ENCODE data around the gene BGLAP. TPM values are rescaled to one million over a fixed set of nuclear protein-coding genes. Genes with fewer than 3 reads are reported as not detected.
A peak's percentile ranks its signal among the peaks of the same experiment; 100 is the strongest.

BGLAP gene
- total and polyA plus RNA-seq, 2 of the 13 experiments (the other 11 are each of a cell fraction or from before 2014, with no cell fraction given): 0.62 to 1.6 TPM

DNA sequence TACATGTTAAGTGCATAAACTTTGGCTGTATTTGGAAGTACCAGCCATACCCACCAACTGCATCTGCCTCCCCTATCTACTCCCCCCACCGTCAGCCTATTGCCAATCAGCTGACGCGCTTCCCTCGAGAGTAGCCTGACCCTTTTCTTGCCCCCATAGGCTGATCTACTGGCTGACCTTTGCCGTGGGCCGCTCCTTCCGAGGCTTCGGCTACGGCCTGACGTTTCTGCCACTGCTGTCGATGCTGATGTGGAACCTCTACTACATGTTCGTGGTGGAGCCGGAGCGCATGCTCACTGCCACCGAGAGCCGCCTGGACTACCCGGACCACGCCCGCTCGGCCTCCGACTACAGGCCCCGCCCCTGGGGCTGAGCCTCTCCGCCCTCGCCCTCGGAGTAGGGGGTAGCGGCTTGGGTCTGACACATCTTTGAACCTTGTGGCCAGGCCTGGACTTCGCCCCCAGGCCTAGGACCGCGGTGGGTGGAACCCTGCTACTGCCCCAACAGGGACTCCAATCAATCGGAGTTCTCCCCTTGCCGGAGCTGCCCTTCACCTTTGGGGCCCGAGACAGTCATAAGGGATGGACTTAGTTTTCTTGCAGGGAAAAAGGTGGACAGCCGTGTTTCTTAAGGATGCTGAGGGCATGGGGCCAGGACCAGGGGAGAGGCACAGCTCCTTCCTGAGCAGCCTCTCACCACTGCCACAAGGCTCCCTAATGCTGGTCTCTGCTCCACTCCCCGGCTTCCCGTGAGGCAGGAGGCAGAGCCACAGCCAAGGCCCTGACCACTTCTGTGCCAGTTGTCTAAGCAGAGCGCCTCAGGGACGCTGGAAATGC lies 49.5 kb downstream of the BGLAP start:
- Histone ChIP-seq H3K4me2 (ENCODE audit: low read depth, low read length) (peak overlapping the region; percentile 81), H3K9me3 (ENCODE audit: low read length) (no peaks in the 10 kb centered on the region), H3K4me3 (replicated peaks in 1 of 3; ENCODE audit: insufficient read depth in 1 of 3, low read depth in 2 of 3, low read length in 3 of 3) (peak overlapping the region; percentile 66 to 80 (median 73)), H3K36me3 (replicated peaks in 1 of 2; ENCODE audit: control insufficient read depth in 1 of 2, insufficient read depth in 2 of 2, low read length in 2 of 2) (peaks cover 0 to 6% of the 10 kb centered on the region in 2 experiments; a peak in 2 of 5 replicates), H3K27ac (ENCODE audit: extremely low read length, insufficient read depth, low read length) (peak overlapping the region; percentile 94), H3K27me3 (ENCODE audit: control insufficient read depth in 1 of 2, insufficient read depth in 2 of 2, low read length in 2 of 2) (no peaks in the 10 kb centered on the region), H3K9ac (ENCODE audit: insufficient read depth, low read depth, low read length) (peak overlapping the region; percentile 81), H2AFZ (ENCODE audit: low read length) (no peak overlapping the region), H4K20me1 (ENCODE audit: insufficient read depth, low read length) (no peaks in the 10 kb centered on the region), H3K79me2 (ENCODE audit: insufficient read depth, low read length) (peaks cover 8% of the 10 kb centered on the region), H3K4me1 (ENCODE audit: insufficient read depth, low read length) (peaks cover 44% of the 10 kb centered on the region)
- 1% methylated on average over 9 of the region's 37 CpGs for WGBS (ENCODE audit: low lambda C conversion rate)
- in situ Hi-C loops (cut with HindIII; ENCODE audit: extremely low pct_ligation_motif_present, low pct_unique_long_range_greater_than_20kb) (no loop called here), intact Hi-C loops (cut with micrococcal nuclease; ENCODE audit: unreplicated experiment) (loop anchor here (5.0 kb wide), 1 partner anchor 46 kb away; the partner anchor contains the start of genes CCT3 and TSACC)
- peak; percentile 94 for DNase-seq (ENCODE audit: low spot score)
- FAIRE-seq: peak; percentile 60
- peak; percentile 95 for ATAC-seq
- POLR2A ChIA-PET: interaction anchor here (0.9 to 9.2 kb wide), 8 partner anchors 9 to 80 kb away, joined by 3 to 115 read pairs (median 4); partner anchors contain the start of genes PMF1, SMG5 and TMEM79
- CTCF ChIA-PET (ENCODE audit: low intra/inter-chr PET ratio, low total read pairs): no interaction called here
- BruUV-seq (replicated peaks): no TSS peak
- TF ChIP-seq TOE1 (CRISPR knock-in tag; IDR thresholded peaks at IDR 0.05) (0 out of 2 replicates have a peak, but pooled peaks have one; percentile 38), ZNF782 (CRISPR knock-in tag; IDR thresholded peaks at IDR 0.05; ENCODE audit: borderline replicate concordance) (peak; percentile 23; the same call in 1 of the 2 replicates), FOXC1 (CRISPR knock-in tag; IDR thresholded peaks at IDR 0.05; ENCODE audit: borderline replicate concordance) (no peak), HMG20A (CRISPR knock-in tag; IDR thresholded peaks at IDR 0.05; ENCODE audit: borderline replicate concordance) (no peak), NONO (IDR thresholded peaks at IDR 0.05) (no peak), NONO (CRISPR knock-in tag; conservative IDR thresholded peaks at IDR 0.05) (peak; percentile 83), HOXA9 (CRISPR knock-in tag; IDR thresholded peaks at IDR 0.05; ENCODE audit: borderline replicate concordance) (no peak; the same call in 1 of the 2 replicates), SKI (IDR thresholded peaks at IDR 0.05; ENCODE audit: partially characterized antibody) (no peak), HIC2 (CRISPR knock-in tag; IDR thresholded peaks at IDR 0.05; ENCODE audit: low read depth) (no peak), ZSCAN31 (CRISPR knock-in tag; IDR thresholded peaks at IDR 0.05; ENCODE audit: low read depth) (peak; percentile 42; the same call in 1 of the 2 replicates), JUNB (CRISPR knock-in tag; IDR thresholded peaks at IDR 0.05; ENCODE audit: borderline replicate concordance) (no peak), ZNF775 (CRISPR knock-in tag; IDR thresholded peaks at IDR 0.05; ENCODE audit: borderline replicate concordance) (no peak), AKAP8 (CRISPR knock-in tag; IDR thresholded peaks at IDR 0.05) (peak; percentile 76; the same call in 1 of the 2 replicates)
- TF ChIP-seq, protein P1, sequence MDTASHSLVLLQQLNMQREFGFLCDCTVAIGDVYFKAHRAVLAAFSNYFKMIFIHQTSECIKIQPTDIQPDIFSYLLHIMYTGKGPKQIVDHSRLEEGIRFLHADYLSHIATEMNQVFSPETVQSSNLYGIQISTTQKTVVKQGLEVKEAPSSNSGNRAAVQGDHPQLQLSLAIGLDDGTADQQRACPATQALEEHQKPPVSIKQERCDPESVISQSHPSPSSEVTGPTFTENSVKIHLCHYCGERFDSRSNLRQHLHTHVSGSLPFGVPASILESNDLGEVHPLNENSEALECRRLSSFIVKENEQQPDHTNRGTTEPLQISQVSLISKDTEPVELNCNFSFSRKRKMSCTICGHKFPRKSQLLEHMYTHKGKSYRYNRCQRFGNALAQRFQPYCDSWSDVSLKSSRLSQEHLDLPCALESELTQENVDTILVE (CRISPR knock-in tag; IDR thresholded peaks at IDR 0.05): no peak; the same call in 1 of the 2 replicates
- TF ChIP-seq, protein P2, sequence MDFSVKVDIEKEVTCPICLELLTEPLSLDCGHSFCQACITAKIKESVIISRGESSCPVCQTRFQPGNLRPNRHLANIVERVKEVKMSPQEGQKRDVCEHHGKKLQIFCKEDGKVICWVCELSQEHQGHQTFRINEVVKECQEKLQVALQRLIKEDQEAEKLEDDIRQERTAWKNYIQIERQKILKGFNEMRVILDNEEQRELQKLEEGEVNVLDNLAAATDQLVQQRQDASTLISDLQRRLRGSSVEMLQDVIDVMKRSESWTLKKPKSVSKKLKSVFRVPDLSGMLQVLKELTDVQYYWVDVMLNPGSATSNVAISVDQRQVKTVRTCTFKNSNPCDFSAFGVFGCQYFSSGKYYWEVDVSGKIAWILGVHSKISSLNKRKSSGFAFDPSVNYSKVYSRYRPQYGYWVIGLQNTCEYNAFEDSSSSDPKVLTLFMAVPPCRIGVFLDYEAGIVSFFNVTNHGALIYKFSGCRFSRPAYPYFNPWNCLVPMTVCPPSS (IDR thresholded peaks at IDR 0.05): no peak

Data from HepG2 (cell line).